ENCODE results near the gene BAZ1B.

DNA sequence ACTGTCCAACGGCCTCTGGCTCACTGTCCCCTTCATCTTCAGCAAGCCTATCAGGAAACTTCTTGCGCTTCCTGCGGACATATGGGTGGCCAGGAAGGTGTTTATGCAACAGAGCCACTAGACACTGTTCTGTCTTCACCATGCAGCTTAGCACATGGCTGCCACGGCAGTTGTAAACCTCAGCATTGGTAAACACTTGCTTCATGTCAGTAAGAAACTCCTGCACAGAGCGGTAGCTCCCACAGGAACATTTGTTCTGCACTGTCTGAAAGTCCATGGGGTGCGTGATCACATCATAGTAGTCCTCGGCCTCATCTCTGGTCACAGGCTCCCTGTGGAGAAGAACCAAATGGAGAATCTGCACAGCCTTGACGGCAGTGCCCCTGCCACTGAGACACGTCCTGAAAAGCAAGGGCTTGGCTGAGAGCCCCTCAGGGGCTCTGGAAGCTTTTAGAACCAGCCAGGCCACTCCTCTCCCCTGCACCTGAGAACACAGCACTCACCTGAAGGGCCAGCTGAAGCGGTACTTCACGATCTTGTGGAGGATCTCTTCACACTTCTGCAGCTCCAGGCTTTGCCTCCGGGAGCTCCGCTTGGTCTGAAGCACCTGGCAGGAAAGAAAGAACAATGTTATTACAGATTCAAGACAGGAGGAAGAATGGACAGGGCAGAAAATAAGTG is 79.7 kb downstream of the BAZ1B start:
- TF ChIP-seq POLR2A (IDR thresholded peaks at IDR 0.05; ENCODE audit: low read length) (no peak), GATA1 (IDR thresholded peaks at IDR 0.05; ENCODE audit: low read depth, low read length) (no peak)

All from erythroblast (primary cell).